Activated B cell treated with CpG ODN at 0.5 μM for 24 hours (primary cell): ENCODE results near the gene TMEM40. TPM values are rescaled to one million over a fixed set of nuclear protein-coding genes. Genes with fewer than 3 reads are reported as not detected.

Experiments used
- ATAC-seq: fragments of 200-7000 bp; cut with Tn5 transposase; one replicate; pipeline ENCODE4 v1.10.0; 2021; ENCODE audit warnings: low read depth, mild to moderate bottlenecking, moderate library complexity
- CTCF ChIA-PET: fragments of 350-600 bp; sonication (Branson Sonifier 250); formaldehyde crosslinking; loops from one replicate; lab custom pipeline; 2021; ENCODE audit warnings: antibody characterized with exemption; lab: Charles Lee
- POLR2A ChIA-PET: fragments of 350-600 bp; sonication (Branson Sonifier 250); formaldehyde crosslinking; loops from one replicate; lab custom pipeline; 2021; ENCODE audit warnings: antibody characterized with exemption; lab: Charles Lee
- DNase-seq: peaks from one replicate; pipeline ENCODE4 v3.0.0; 2022
- H3K27ac Mint-ChIP-seq: one replicate; pipeline ENCODE4 v1.8.0; 2020; ENCODE audit warnings: mixed read lengths
- H3K27me3 Mint-ChIP-seq: one replicate; pipeline ENCODE4 v1.8.0; 2021; ENCODE audit warnings: mixed read lengths
- H3K36me3 Mint-ChIP-seq: one replicate; pipeline ENCODE4 v1.8.0; 2021; ENCODE audit warnings: low read depth, mixed read lengths
- H3K4me1 Mint-ChIP-seq: one replicate; pipeline ENCODE4 v1.8.0; 2021; ENCODE audit warnings: mixed read lengths
- H3K4me3 Mint-ChIP-seq: one replicate; pipeline ENCODE4 v1.8.0; 2020; ENCODE audit warnings: mild to moderate bottlenecking, mixed read lengths
- H3K9me3 Mint-ChIP-seq: one replicate; pipeline ENCODE4 v1.8.0; 2020; ENCODE audit warnings: mixed read lengths
- CTCF ChIP-seq: fragments of 200-600 bp; IDR thresholded peaks from one replicate; pipeline ENCODE4 v1.8.0; 2022; ENCODE audit warnings: antibody characterized with exemption, mild to moderate bottlenecking
- intact Hi-C: fragments of 100-400 bp; cut with micrococcal nuclease; formaldehyde crosslinking; loops from one replicate; pipeline ENCODE4 v1.15.1; 2024
- total RNA-seq: library from RNA; stranded (reverse); gene quantifications from 2 replicates; pipeline ENCODE4 v1.2.3, GENCODE V29; 2022

The TMEM40 gene
- total RNA-seq, 1 donor from 2014 or later, result not detected

GRCh38 chr3:12799525-12800440 lies 40.7 kb upstream of the TMEM40 start:
- ChIA-PET POLR2A (no interaction called here), CTCF (no interaction called here)
- DNase-seq (no peak), ATAC-seq (no peak)
- TF ChIP-seq CTCF, result no peak
- H3K36me3 Mint-ChIP-seq, result no peaks in the 10 kb centered on the region
- intact Hi-C loops, result loop anchor here (5.0 kb wide), 1 partner anchor 47 kb away; no protein-coding TSS in a partner anchor
- H3K27me3 Mint-ChIP-seq, result peaks cover 3% of the 10 kb centered on the region
- H3K4me3 Mint-ChIP-seq, result no peak overlapping the region
- H3K9me3 Mint-ChIP-seq, result no peaks in the 10 kb centered on the region
- peaks cover 20% of the 10 kb centered on the region for H3K4me1 Mint-ChIP-seq
- no peak overlapping the region for H3K27ac Mint-ChIP-seq

DNA sequence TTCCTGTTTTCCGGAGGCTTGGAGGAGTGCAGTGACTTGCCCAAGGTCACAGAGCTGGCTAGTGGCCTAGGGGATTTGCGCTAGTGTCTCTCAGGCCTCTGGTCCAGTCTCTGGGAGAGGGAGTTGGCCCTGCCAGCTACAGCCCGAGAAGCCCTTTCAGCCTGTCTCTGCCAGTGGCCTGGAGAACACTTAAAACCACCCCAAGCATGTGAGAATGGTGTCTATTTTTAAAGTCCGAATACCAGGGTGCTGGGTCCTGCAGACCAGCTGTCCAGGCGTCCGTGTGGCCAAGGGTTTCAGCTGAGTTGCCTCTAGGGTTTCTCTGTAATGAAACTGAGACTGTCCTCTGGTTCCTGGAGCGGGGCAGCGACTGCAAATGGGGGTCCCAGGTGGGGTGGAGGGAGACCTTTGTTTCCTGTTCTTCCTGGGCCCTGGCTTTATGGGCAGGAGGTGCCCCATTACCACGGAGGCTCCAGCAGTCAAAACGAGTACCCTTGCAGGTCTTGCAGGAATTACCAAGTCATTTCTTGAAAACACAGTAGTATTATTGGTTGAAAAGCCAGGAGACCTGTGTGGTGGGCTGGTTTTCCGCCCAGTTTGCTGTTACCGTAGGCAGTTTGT lies 39.6 kb upstream of the TMEM40 start:
- H3K27ac Mint-ChIP-seq, result no peak overlapping the region
- TF ChIP-seq CTCF, result no peak
- peaks cover 20% of the 10 kb centered on the region for H3K4me1 Mint-ChIP-seq
- ChIA-PET CTCF (interaction anchor here (2.2 kb wide), 1 partner anchor 11 kb away, joined by 10 read pairs; no protein-coding TSS in a partner anchor), POLR2A (no interaction called here)
- no peaks in the 10 kb centered on the region for H3K9me3 Mint-ChIP-seq
- DNase-seq (no peak), ATAC-seq (no peak)
- peak overlapping the region; percentile 29 for H3K4me3 Mint-ChIP-seq
- peaks cover 3% of the 10 kb centered on the region for H3K27me3 Mint-ChIP-seq
- intact Hi-C loops, result loop anchor here (5.0 kb wide), 1 partner anchor 46 kb away; no protein-coding TSS in a partner anchor
- H3K36me3 Mint-ChIP-seq, result no peaks in the 10 kb centered on the region

DNA sequence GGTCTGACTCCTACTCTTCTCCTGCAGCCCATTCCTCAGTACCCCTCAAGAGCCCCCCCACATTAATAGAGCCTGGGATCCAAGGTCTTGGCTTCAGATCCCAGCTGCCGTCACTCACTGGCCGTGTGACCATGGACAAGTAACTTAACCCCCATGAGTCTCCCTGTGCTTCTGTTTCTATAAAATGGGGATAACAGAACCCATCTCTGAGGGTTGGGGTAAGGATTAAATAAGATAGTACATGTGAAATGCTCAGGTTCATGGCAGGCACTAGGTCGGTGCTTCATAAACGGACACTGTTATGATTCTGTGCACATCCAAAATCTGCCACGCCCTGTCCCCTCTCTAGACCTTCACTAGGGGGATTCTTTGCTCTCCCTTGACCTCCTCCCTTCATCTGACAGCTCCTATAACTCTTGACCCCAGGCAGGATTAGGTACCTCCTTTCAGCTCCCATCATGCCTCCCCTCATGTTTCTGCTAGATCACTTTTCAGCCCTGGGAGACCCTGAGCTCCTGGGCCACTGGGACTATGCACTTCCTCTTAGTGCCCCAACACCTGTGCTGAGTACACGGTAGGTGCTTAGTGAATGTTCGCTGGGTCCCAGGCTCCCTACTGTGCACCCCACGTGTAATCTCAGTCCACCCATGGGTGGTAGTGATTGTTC lies 39.0 kb upstream of the TMEM40 start:
- Mint-ChIP-seq H3K27me3 (peaks cover 3% of the 10 kb centered on the region), H3K36me3 (no peaks in the 10 kb centered on the region), H3K4me3 (peak overlapping the region; percentile 29), H3K9me3 (no peaks in the 10 kb centered on the region), H3K4me1 (peaks cover 20% of the 10 kb centered on the region), H3K27ac (no peak overlapping the region)
- intact Hi-C loops, result loop anchor here (5.0 kb wide), 1 partner anchor 46 kb away; no protein-coding TSS in a partner anchor
- TF ChIP-seq CTCF, result no peak
- ChIA-PET CTCF (interaction anchor here (2.2 kb wide), 1 partner anchor 12 kb away, joined by 10 read pairs; no protein-coding TSS in a partner anchor), POLR2A (no interaction called here)
- DNase-seq, result no peak
- ATAC-seq, result peak; percentile 30

DNA sequence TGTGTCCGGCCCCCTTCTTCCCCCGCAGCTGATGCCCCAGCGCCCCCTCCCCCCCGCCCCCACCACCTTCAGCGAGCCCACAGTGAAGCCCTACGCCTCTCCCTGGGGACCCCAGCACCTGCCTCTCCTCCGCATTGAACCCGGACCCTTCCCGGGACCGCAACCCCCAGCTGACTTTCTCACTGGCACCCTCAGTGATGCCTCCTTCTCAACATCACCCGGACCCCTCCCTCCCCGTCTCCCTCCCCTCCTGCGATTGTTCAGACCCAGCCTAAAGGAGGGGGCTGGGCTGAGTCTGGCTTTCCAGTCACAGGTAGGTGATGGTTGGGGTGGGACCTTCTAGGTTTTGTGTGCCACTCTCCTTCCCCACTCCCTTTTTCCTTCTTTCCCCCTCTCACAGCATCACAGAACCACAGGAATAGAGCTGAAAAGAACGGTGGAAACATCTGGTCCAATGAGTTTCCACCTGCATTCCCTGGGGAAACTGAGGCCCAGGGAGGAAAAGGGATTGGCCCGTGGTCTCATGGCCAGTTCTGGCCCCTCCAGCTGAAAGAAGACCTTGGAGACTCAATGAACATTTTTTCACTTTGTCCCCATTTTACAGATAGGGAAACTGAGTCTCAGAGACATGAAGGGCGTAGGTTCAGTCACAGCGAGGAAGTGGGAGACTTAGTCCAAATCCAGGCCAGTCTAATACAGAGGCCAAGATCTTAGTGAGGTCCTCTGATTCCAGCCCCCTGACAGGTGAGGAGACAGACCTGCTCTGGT lies 38.2 kb upstream of the TMEM40 start:
- ATAC-seq (no peak), DNase-seq (no peak)
- Mint-ChIP-seq H3K36me3 (no peaks in the 10 kb centered on the region), H3K4me1 (peaks cover 20% of the 10 kb centered on the region), H3K9me3 (no peaks in the 10 kb centered on the region), H3K4me3 (peak overlapping the region; percentile 87), H3K27me3 (peaks cover 3% of the 10 kb centered on the region), H3K27ac (no peak overlapping the region)
- no peak for TF ChIP-seq CTCF
- ChIA-PET CTCF (interaction anchor here (1.0 to 2.2 kb wide), 3 partner anchors 12 to 45 kb away, joined by 3 to 10 read pairs (median 9); partner anchors contain the start of gene RPL32), POLR2A (interaction anchor here (0.6 to 1.4 kb wide), 3 partner anchors 44 to 224 kb away, joined by 5 to 12 read pairs (median 7); partner anchors contain the start of gene RPL32)
- intact Hi-C loops, result loop anchor here (5.0 kb wide), 1 partner anchor 45 kb away; no protein-coding TSS in a partner anchor
